Measurements from ENCODE around the gene RAD9A. TPM values are rescaled to one million over a fixed set of nuclear protein-coding genes. Genes with fewer than 3 reads are reported as not detected.
A peak's percentile ranks its signal among the peaks of the same experiment; 100 is the strongest.

RAD9A gene
- polyA plus RNA-seq, 1 of the 3 experiments (the other 2 are of a cell fraction), result 22.3 TPM

DNA sequence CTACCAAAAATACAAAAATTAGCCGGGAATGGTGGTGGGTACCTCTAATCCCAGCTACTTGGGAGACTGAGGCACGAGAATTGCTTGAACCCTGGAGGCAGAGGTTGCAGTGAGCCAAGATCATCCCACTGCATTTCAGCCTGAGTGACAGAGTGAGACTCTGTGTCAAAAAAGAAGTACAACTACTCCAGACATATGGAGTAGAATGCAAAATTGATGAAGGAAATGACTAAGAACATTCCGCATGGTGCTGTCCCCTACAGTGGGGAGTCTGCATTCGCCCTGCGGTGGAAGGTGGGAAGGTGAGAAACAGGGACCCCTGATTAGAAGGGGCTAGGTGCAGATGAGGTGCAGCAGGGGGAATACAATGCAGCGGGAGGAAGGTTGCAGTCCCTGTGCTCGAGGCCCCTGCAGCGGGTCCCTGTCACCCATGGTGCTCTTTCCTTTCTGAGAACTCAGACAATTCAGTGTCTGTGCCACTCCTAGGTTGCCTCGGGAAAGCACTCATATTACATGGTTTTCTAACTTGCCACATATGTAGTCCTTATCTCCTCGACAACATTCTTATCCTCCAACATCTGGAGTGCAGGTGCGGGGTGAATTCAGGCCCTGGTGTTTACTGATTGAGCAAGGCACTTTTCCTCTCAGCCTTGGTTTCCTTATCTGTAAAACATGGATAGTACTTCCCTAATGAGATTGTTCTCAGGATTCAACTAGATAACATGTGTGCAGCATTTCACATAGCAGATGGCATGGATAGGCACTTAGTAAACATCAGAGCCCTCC is 43.6 kb upstream of the RAD9A start:
- ChIA-PET POLR2A (no interaction called here), CTCF (interaction anchor here (0.7 to 20.0 kb wide), 16 partner anchors 8 to 619 kb away, joined by 3 to 955 read pairs (median 11); partner anchors contain the start of genes CLCF1, PPP1CA, RAD9A and SPTBN2)
- Histone ChIP-seq H3K9ac (0 out of 2 replicates have a peak overlapping the region, but pooled peaks have one; percentile 11), H3K79me2 (ENCODE audit: insufficient read depth) (peaks cover 16% of the 10 kb centered on the region), H3F3A (replicated peaks; ENCODE audit: insufficient read depth) (peaks cover 32% of the 10 kb centered on the region), H4K20me1 (ENCODE audit: insufficient read depth) (peaks cover 3% of the 10 kb centered on the region; the same call in 1 of the 2 replicates), H3K36me3 (replicated peaks in 1 of 2; ENCODE audit: control insufficient read depth in 1 of 2, insufficient read depth in 2 of 2, low read length in 1 of 2) (no peaks in the 10 kb centered on the region), H3K27me3 (ENCODE audit: insufficient read depth) (no peaks in the 10 kb centered on the region), H3K9me3 (no peaks in the 10 kb centered on the region), H3K27ac (ENCODE audit: low read depth in 2 of 2, low read length in 1 of 2) (peak overlapping the region in 1 of 2 experiments; percentile 78; a peak in 2 of 4 replicates), H3K4me3 (ENCODE audit: low read depth in 2 of 2, low read length in 1 of 2) (no peak overlapping the region), H3K4me2 (no peak overlapping the region), H3K9me2 (no peaks in the 10 kb centered on the region), H2AFZ (ENCODE audit: low read depth) (no peak overlapping the region), H3K4me1 (ENCODE audit: control insufficient read depth in 1 of 2, insufficient read depth in 2 of 2, low read depth in 1 of 2, low read length in 1 of 2) (peaks cover 10 to 42% of the 10 kb centered on the region in 2 experiments; a peak in 1 of 4 replicates)
- TF ChIP-seq IRF3 (IDR thresholded peaks at IDR 0.05; ENCODE audit: low read depth, low read length), result no peak
- TF ChIP-seq, protein P1, sequence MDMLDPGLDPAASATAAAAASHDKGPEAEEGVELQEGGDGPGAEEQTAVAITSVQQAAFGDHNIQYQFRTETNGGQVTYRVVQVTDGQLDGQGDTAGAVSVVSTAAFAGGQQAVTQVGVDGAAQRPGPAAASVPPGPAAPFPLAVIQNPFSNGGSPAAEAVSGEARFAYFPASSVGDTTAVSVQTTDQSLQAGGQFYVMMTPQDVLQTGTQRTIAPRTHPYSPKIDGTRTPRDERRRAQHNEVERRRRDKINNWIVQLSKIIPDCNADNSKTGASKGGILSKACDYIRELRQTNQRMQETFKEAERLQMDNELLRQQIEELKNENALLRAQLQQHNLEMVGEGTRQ (IDR thresholded peaks at IDR 0.05; ENCODE audit: borderline replicate concordance, low read depth, low read length), result no peak
- TF ChIP-seq GATA2 (CRISPR knock-in tag; IDR thresholded peaks at IDR 0.05), result peak; percentile 99
- TF ChIP-seq, protein P2, sequence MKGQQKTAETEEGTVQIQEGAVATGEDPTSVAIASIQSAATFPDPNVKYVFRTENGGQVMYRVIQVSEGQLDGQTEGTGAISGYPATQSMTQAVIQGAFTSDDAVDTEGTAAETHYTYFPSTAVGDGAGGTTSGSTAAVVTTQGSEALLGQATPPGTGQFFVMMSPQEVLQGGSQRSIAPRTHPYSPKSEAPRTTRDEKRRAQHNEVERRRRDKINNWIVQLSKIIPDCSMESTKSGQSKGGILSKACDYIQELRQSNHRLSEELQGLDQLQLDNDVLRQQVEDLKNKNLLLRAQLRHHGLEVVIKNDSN (IDR thresholded peaks at IDR 0.05; ENCODE audit: borderline replicate concordance, low read depth), result no peak
- no peak for TF ChIP-seq JUND (IDR thresholded peaks at IDR 0.05)
- TF ChIP-seq EP300 (IDR thresholded peaks at IDR 0.05; ENCODE audit: borderline replicate concordance in 1 of 2, low read depth in 1 of 2, low read length in 1 of 2), result peak in 1 of 2 experiments; percentile 73; a peak in 1 of 4 replicates
- peak; percentile 77 for TF ChIP-seq CHD2 (IDR thresholded peaks at IDR 0.05; ENCODE audit: low read length, partially characterized antibody)
- TF ChIP-seq TCF12 (IDR thresholded peaks at IDR 0.05), result peak; percentile 64
- no peak for TF ChIP-seq RAD21 (IDR thresholded peaks at IDR 0.05; ENCODE audit: low read length)
- no peak for TF ChIP-seq ELF1 (IDR thresholded peaks at IDR 0.05)
- TF ChIP-seq REST (IDR thresholded peaks at IDR 0.05; ENCODE audit: low read depth, low read length), result no peak
- peak; percentile 96 for TF ChIP-seq FOXJ3 (CRISPR knock-in tag; IDR thresholded peaks at IDR 0.05)
- TF ChIP-seq RCOR1 (IDR thresholded peaks at IDR 0.05; ENCODE audit: low read length), result peak; percentile 97
- no peak for TF ChIP-seq TEAD4 (IDR thresholded peaks at IDR 0.05; ENCODE audit: borderline replicate concordance, insufficient read depth)
- TF ChIP-seq MXI1 (IDR thresholded peaks at IDR 0.05; ENCODE audit: low read depth, low read length), result peak; percentile 12; the same call in 1 of the 2 replicates
- peak; percentile 57 for DNase-seq
- 48% methylated on average over 11 of the region's 11 CpGs for WGBS (ENCODE audit: low lambda C conversion rate)
